Loucy (cell line): ENCODE measurements around the gene RAB5IF.

Experiments
- H2AFZ ChIP-seq: fragments of 200-600 bp; sonication (generic); 2 replicates; pipeline ENCODE4 v1.6.0; 2016; ENCODE audit warnings: antibody characterized with exemption, mild to moderate bottlenecking, low read length, moderate library complexity
- H3F3A ChIP-seq: fragments of 200-600 bp; 2 replicates; pipeline ENCODE4 v1.6.0; 2016; ENCODE audit warnings: antibody characterized with exemption, low read depth, mild to moderate bottlenecking
- H3K27me3 ChIP-seq: fragments of 200-600 bp; sonication (generic); 2 replicates; pipeline ENCODE4 v1.6.1; 2014; ENCODE audit warnings: low read length, mild to moderate bottlenecking; ENCODE audit not compliant: insufficient read depth, poor library complexity, severe bottlenecking
- H3K36me3 ChIP-seq: fragments of 200-600 bp; sonication (generic); 2 replicates; pipeline ENCODE4 v1.6.1; 2016; ENCODE audit warnings: low read length; ENCODE audit not compliant: insufficient read depth
- H3K4me1 ChIP-seq: fragments of 200-600 bp; sonication (generic); 2 replicates; pipeline ENCODE4 v1.5.1; 2014; ENCODE audit warnings: low read length, mild to moderate bottlenecking; ENCODE audit not compliant: insufficient read depth, poor library complexity, severe bottlenecking
- H3K4me2 ChIP-seq: fragments of 200-600 bp; sonication (generic); 2 replicates; pipeline ENCODE4 v1.6.0; 2014; ENCODE audit warnings: antibody characterized with exemption, low read length, low read depth, mild to moderate bottlenecking; ENCODE audit not compliant: poor library complexity, severe bottlenecking
- H3K4me3 ChIP-seq: fragments of 200-600 bp; sonication (generic); 2 replicates; pipeline ENCODE4 v1.5.1; 2014; ENCODE audit warnings: low read length, mild to moderate bottlenecking, mixed read lengths; ENCODE audit not compliant: poor library complexity, severe bottlenecking
- H3K79me2 ChIP-seq: fragments of 200-600 bp; sonication (generic); 2 replicates; pipeline ENCODE4 v1.6.1; 2014; ENCODE audit warnings: low read length; ENCODE audit not compliant: insufficient read depth
- H3K9ac ChIP-seq: fragments of 200-600 bp; sonication (generic); 2 replicates; pipeline ENCODE4 v1.6.0; 2014; ENCODE audit warnings: mild to moderate bottlenecking, low read depth, low read length, moderate library complexity; ENCODE audit not compliant: poor library complexity, severe bottlenecking
- H3K9me2 ChIP-seq: fragments of 200-600 bp; sonication (generic); replicated peaks from 2 replicates; pipeline ENCODE4 v1.6.1; 2016; ENCODE audit warnings: low read depth, low read length, mixed read lengths
- H3K9me3 ChIP-seq: fragments of 200-600 bp; sonication (generic); 2 replicates; pipeline ENCODE4 v1.6.1; 2014; ENCODE audit warnings: mild to moderate bottlenecking, antibody characterized with exemption, low read length, low read depth; ENCODE audit not compliant: insufficient read depth
- H4K20me1 ChIP-seq: fragments of 200-600 bp; sonication (generic); 2 replicates; pipeline ENCODE4 v1.6.0; 2014; ENCODE audit warnings: antibody characterized with exemption, low read length, mild to moderate bottlenecking; ENCODE audit not compliant: insufficient read depth, poor library complexity, severe bottlenecking
- CTCF ChIP-seq: fragments of 200-600 bp; sonication (generic); conservative IDR thresholded peaks from 2 replicates; pipeline ENCODE4 v1.5.1; 2014; ENCODE audit warnings: mild to moderate bottlenecking, antibody characterized with exemption, low read length
- EZH2phosphoT487 ChIP-seq: fragments of 200-600 bp; IDR thresholded peaks from 2 replicates; pipeline ENCODE4 v1.6.1; 2018; ENCODE audit warnings: antibody characterized with exemption, mild to moderate bottlenecking, moderate library complexity, borderline replicate concordance

The RAB5IF gene

DNA sequence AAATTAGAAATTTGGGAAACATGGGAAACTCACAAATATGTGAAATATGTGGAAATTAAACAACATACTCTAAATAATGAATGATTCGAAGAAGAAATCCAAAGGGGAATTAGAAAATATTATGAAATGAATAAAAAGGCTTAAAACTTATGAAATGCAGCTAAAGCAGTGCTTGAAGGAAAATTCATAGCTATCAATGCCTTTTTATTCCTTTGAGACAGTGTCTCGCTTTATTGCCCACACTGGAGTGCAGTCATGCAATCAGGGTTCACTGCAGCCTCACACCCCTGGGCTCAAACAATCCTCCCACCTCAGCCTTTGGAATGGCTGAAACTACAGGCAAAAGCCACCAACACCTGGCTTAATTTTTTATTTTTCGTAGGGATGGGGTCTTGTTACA lies 40.1 kb upstream of the RAB5IF start:
- Histone ChIP-seq H3K4me2 (no peak overlapping the region), H3K4me1 (no peaks in the 10 kb centered on the region), H3K36me3 (no peaks in the 10 kb centered on the region), H4K20me1 (no peaks in the 10 kb centered on the region), H3K9me3 (no peaks in the 10 kb centered on the region), H3F3A (no peaks in the 10 kb centered on the region), H3K27me3 (no peaks in the 10 kb centered on the region), H2AFZ (no peak overlapping the region), H3K4me3 (no peak overlapping the region), H3K79me2 (no peaks in the 10 kb centered on the region), H3K9ac (no peak overlapping the region), H3K9me2 (no peaks in the 10 kb centered on the region)
- TF ChIP-seq EZH2phosphoT487 (no peak), CTCF (no peak)

DNA sequence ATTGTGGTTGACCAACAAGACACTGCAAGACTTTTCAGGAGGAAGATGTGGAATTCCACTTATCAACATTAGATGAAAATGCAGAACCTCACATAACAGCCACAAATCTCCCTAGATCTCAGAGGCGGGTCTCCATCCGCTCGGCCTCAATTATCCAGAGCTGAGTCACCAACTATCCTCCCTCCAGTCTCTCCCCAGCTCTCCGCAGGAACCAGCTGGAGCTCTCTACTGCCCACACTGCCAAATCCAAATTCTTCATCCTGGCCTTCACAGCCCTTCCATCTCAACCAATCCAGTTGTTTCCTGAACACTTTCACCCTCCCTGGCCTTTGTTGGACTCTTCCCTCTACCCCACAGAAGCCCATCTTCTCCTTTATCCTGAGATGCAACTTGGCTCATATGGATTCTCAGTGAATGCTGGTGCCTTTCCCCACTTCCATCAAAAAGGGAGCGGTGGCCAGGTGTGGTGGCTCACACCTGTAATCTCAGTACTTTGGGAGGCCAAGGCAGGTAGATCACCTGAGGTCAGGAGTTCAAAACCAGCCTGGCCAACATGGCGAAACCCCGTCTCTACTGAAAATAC lies 35.6 kb upstream of the RAB5IF start:
- Histone ChIP-seq H3K4me2 (no peak overlapping the region), H3K79me2 (peaks cover 13% of the 10 kb centered on the region), H3K9me3 (no peaks in the 10 kb centered on the region), H3K36me3 (no peaks in the 10 kb centered on the region), H3K9ac (no peak overlapping the region), H3K4me3 (no peak overlapping the region), H3K4me1 (peaks cover 17% of the 10 kb centered on the region), H2AFZ (no peak overlapping the region), H3K9me2 (no peaks in the 10 kb centered on the region), H3K27me3 (peaks cover 6% of the 10 kb centered on the region), H4K20me1 (peaks cover 2% of the 10 kb centered on the region), H3F3A (peaks cover 18% of the 10 kb centered on the region)
- TF ChIP-seq EZH2phosphoT487 (no peak), CTCF (no peak)

- H3K4me1 ChIP-seq = peaks cover 32% of the 10 kb centered on the region
- peaks cover 6% of the 10 kb centered on the region for H3K27me3 ChIP-seq
- peak overlapping the region; percentile 59 for H3K4me2 ChIP-seq
- peaks cover 21% of the 10 kb centered on the region for H4K20me1 ChIP-seq
- no peaks in the 10 kb centered on the region for H3K36me3 ChIP-seq
- no peak for TF ChIP-seq EZH2phosphoT487
- H3K9ac ChIP-seq = no peak overlapping the region
- no peak overlapping the region for H2AFZ ChIP-seq
- H3K4me3 ChIP-seq = peak overlapping the region; percentile 99
- H3K9me3 ChIP-seq = no peaks in the 10 kb centered on the region
- H3K9me2 ChIP-seq = no peaks in the 10 kb centered on the region
- H3K79me2 ChIP-seq = peaks cover 32% of the 10 kb centered on the region
- H3F3A ChIP-seq = peaks cover 18% of the 10 kb centered on the region
These were observed 33.7 kb upstream of the RAB5IF start for GRCh38 chr20:36571564-36572504.
